Activated naive CD4-positive, alpha-beta T cell treated with Interleukin-2 at 50 U/mL for 16 hours (primary cell): ENCODE results near the gene NXN.
"Not testable (repeated sequence)": the region's sequence is repeated elsewhere in the genome, so short reads cannot be mapped to it uniquely, and the experiment has no call there.

ENCODE experiments used
- DNase-seq: peaks from one replicate; pipeline ENCODE4 v3.0.0-alpha.2; 2020

Gene NXN

DNA sequence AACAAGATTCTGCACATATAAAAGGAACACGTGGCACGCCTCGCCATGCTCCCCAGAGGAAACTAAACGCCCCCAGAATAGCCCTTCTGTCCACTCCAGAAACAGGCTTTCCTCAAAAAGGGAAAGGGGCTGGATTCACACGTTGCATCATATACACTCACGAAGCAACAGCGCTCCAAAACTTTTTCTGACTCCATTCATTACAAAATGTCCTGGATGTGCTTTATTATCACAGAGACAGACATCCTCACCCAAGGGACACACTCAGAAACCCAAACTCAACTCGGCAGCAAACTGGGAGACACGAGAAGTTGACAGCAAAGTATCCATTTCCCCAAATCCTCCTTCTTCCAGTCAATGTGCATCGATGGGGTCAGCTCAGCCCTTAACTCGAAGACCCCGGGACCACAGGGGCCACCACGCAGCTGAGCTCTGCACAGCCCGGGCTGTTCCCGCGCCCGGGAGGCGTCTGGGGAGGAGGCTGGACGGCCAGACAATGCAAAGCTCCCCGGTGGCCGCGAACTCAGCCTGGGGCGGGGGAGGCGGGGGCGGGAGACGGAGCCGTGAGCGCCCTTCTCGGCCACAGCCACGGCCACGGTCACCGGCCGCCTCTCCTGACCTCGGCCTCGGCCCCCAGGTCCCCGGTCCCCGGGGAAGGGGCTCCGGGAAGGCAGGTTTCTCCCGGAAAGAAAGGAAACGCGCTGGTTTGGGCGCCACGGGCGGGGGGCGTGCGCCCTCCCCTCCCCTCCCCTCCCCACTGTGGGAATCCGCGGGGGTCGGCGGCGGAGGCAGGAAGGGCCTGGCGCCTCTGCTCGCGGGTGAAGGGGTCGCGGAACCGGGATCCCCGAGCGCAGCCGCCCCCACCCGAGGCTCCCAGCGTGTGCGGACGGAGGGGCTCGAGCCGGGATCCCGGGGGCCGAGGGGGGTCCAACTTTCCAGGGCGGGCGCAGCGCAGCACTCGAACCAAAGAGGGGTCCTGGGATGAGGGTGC, 1.2 kb downstream of the NXN start:
- no peak for DNase-seq

DNA sequence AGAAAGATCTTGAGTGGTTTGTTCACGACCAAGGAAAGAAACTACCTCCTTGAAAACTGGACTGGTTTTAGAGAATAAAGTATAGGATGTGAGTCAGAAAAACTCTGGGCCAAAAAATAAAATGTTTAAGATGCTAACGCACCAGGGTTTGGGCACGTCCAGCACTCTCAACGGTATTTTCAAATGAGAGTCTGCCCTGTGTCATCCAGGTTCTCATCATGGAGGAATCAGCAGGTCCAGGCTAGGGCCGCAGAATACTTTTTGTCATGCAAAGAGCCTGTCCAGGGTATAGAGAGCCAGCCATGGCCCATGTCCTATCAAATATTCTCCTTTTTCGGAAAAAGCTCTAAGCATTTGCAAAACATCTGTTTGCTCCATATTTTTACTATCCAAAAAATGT, 2.4 kb downstream of the NXN start:
- no peak for DNase-seq

DNA sequence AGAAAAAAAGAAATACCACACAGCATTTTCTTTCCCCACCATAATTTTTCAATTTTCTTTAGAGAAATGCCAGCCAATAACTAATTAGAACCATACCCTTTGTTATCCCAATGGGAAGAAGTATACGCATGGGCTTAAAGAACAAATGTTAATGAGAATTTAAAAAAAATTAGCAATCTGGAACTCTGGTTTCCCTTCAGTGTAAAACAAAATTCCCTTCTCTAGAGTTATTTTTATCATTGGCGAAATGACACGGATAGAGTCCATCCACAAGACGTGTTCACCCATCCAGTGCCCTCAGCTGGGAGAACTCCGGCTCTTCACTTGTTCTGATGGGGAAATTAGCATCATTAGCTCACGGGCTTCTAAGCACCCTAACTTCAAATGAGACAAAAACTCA, 3.3 kb downstream of the NXN start:
- no peak for DNase-seq

DNA sequence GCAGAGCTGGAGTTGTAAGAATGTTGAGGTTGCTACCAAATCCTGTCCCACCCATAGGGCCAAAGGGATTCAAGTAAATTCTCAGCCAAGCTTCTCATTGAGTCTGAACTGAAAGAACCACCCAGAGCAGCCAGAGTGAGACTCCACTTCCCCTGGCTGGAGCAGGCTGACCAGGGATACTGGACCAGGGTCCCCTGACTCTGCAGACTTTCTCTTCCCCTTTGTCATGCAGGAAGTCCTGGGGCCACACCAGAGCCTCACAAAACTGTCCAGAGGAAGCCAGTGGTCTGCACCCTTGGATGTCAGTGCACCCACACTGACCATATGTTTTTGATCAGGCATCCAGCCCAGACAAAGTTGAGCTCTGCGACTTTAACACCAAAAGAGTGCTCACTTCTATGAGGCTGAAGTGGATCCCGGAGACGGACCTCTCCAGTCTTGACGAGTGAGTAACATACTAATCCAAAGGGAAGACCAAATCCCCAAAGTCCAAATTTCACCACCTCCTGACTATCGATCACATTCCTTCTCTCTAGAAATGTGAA, 4.1 kb downstream of the NXN start:
- DNase-seq = no peak

DNA sequence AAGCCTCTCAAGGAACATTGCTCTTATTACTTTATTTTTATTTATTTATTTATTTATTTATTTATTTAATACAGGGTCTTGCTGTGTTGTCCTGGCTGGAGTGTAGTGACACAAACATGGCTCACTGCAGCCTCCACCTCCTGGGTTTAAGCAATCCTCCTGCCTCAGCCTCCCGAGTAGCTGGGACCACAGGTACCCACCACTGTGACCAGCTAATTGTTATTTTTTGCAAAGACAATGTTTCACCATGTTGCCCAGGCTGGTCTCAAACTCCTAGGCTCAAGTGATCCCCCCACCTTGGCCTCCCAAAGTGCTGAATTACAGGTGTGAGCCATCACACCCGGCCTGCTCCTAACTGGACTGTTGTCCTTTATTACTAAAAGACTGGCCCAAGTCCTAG, 4.8 kb downstream of the NXN start:
- not testable (repeated sequence) for DNase-seq

DNA sequence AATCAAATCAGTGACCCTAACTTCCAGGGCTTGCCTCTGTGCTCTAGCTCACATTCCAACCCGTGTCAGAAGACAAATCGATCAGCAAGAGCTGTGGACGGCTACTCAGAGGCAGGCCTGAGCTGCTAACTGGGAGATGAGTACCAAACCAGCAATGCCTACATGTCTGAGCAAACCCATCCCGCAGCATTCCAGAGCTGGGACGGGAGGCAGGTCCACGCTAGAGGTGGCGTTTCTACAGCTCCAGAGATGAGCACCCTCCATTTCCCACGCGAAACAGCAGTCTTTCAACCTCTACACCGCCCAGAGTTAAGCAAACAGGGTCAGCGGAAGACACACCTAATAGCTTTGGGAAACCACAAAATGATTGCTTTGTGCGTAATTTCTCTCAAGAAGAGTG, 6.5 kb downstream of the NXN start:
- no peak for DNase-seq

DNA sequence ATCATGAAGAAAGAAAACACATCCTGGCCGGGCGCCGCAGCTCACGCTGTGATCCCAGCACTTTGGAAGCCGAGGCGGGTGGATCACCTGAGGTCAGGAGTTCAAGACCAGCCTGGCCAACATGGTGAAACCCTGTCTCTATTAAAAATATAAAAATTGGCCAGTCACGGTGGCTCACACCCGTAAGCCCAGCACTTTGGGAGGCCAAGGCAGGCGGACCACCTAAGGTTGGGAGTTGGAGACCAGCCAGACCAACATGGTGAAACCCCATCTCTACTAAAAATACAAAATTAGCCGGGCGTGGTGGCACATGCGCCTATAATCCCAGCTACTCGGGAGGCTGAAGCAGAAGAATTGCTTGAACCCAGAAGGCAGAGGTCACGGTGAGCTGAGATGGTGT, 7.7 kb downstream of the NXN start:
- DNase-seq = not testable (repeated sequence)

DNA sequence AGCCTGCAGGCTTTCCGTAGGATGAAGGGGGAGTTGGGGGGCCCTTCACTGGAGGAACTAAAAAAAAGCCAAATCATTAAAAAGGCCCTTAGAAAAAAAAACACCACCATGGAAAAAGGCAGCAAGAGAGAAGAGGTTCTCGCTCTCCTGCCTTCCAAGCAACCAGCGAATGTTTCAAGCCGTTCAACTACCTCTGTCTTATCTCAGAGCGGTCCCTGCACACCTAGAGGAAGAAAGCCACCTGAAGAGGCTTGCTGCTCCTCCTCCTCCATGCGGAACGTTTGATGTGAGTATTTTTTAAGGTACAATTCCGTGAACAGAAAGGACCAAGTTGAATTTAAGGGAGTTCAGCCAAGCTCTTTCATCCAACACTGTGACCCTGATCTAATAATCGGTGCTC, 9.2 kb downstream of the NXN start:
- DNase-seq = no peak

DNA sequence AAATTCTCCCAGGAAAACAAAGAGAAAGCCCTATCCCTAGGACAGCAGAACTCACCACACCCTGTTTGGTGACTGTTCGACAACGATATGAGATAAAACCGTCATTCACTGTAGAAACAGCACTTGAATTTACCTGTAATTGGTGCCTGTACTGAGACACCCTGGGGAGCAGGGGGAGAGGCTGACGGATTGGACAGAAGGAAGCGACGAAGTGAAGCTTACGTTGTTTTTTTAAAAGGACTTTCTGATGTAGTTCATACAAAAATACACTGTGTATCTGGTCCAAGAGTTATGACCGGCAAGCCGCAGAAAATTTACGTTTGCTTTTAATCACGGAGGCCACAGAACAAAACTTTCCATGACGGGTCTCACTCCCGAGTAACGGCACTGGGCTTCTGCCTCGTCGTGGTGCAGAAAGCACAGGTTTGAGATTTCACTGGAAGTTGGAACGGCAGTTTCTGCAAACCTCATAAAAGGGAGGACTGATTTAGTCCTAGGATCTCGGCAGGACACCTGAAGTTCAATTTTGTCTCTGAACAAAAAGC, 9.7 kb downstream of the NXN start:
- no peak for DNase-seq

DNA sequence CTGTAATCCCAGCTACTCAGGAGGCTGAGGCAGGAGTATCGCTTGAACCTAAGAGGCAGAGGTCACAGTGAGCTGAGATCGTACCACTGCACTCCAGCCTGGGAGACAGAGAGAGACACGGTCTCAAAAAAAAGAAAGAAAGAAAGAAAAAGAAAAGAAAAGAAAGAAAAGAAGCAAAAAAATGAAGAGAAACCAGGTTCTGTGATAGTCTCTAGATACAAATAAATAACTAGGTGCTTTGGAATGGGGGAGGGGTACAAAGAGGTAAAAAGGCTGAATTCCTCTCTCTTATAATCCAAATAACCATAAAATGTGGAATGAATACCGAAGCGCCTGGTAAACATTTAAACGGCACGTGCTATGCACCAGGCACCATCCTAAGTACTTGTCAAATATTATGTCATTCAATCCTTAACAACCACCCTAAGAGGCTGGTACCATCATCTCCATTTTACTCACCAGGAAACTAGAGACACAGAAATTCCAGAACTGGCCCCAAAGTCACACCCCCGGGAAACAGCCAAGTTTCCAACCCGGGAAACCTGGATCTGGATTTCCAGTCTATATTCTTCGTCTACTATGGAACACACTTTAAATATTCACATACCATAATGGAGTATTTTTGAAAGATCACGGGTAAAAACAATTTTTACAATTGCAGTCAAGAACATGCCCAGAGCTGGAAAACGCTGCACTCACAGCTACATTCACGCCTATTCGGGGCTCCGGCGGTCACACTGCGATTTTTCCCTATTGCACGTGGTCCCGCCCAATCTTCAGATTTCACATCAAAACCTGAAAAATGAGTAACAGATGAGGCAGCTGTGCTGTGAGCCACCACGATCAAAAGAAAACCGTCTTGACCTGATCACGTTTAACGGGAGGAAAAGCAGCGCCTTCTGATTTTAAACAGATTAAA, 10.5 kb downstream of the NXN start:
- DNase-seq = no peak

DNA sequence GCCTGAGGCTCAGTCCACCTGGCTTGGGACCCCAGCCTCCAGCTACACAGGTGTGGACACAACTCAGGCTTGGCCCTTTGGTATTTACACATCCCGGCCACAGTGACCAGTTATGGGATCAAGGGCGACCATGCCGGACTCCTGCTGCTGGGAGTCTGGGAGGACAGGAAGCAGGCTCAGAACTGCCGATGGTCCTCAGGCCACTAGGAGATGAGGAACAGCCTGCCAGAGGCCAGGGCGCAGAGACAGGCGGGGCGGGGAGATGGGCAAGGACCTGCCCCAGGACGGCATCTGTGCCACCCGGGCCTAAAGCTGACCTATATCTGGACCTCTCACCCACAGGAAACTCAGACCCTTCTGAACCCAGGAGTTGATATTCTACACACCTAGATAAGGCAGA, 12.5 kb downstream of the NXN start:
- no peak for DNase-seq

DNA sequence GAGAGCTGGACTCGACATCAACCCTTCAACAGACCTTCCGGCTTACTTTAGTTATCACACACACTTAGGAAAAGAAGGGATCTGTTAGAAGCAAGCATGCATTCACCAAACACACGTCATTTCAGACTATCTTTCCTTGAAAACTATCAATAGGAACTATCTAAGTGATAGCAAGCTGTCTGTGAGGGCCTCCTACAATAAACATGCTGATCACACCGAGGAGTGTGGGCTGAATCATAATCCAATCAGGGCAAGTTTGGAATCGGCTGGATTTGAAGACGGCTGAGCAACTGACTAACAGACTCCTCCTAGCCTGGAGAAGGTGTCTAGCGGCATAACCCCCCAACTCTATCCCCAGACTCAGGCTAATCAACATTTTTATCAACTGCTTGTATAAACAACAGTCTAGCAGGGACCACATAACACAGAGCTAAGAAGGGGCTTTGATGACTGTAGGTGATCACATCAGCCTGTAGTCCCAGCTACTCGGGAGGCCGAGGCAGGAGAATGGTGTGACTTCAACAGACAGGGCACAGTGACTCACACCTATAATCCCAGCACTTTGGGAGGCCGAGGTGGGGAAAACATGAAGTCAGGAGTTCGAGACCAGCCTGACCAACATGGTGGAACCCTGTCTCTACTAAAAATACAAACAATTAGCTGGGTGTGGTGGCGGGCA, 14.1 kb downstream of the NXN start:
- DNase-seq = no peak

DNA sequence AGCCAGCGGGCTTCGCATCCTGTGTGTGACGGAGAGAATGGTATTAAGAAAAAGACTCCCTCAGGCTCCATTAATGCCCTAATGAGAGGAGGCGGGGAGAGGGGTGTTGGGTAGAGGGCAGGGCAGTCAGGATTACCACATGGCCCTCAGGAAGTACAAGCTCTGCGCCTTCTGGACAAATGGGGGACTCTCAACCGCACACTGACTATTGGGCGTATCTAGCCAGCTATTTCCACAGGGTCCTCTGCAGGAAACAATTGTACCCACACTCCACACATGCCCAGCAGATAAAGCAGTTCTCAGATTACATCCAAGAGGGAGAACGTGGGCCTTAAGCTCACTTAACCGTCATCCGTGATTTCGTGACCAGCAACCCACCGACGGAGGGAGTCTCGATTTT, 14.7 kb downstream of the NXN start:
- DNase-seq = no peak

DNA sequence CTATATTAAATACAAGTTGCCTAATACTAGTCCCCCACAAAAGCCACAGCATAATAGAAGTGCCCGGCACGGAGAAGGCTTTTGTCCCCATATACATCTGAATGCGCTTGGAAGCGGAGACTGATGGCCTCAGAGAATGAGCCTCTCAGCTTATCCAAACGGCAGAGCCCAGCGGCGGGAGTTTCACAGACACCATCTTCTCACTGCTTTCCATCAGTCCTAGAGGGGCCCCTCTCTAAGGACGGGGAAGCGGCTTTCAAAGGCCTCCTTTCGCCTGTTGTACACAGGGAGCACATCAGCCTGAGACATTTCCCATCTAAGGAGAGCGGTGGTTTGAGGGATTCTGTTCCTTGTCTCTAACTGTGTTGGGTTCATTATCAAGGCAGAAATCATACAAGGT, 16.9 kb downstream of the NXN start:
- no peak for DNase-seq

DNA sequence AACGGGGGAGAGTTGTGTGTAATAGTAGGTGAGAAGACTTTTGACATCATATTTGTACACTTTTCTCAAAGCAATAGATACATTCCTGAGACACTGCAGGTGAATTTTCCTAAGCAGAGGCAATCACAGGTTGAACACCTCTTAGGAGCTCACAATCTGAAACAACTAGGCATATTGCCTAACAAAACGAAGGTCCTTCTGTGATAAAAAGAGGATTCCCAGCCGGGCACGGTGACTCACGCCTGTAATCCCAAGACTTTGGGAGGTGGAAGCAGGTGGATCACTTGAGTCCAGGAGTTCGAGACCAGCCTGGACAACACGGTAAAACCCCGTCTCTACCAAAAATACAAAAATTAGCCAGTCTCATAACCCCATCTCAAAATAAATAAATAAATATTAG, 17.4 kb downstream of the NXN start:
- DNase-seq = no peak

DNA sequence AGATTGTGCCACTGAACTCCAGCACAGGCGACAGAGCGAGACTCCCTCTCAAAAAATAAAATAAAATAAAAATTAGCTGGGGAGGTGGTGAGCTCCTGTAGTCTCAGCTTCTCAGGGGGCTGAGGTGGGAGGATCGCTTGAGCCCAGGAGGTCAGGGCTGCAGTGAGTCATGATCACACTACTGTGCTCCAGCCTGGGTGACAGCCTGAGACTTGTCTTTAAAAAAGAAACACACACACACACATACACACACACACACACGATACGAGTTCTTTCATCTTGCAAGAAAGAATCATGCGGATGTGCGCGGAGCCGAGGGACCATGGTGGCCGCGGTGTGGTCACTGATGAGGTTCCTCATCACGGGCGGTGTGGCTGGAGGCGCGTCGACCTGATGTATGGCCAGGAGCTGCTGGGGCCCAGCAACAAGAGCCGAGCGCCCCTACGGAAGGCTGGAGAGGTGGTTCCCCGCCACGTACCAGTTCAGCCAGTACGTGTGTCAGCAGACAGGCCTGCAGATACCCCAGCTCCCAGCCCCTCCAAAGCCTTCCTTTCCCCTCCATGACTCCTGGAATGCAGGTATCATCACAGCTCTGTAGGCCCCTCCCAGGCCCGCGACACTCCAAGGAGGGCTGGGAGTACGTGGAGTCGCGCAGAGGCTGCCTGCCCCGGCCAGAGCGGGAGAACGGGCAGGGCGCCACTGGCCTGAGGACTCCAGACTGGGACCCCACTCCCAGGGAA, 20.7 kb downstream of the NXN start:
- DNase-seq = no peak

DNA sequence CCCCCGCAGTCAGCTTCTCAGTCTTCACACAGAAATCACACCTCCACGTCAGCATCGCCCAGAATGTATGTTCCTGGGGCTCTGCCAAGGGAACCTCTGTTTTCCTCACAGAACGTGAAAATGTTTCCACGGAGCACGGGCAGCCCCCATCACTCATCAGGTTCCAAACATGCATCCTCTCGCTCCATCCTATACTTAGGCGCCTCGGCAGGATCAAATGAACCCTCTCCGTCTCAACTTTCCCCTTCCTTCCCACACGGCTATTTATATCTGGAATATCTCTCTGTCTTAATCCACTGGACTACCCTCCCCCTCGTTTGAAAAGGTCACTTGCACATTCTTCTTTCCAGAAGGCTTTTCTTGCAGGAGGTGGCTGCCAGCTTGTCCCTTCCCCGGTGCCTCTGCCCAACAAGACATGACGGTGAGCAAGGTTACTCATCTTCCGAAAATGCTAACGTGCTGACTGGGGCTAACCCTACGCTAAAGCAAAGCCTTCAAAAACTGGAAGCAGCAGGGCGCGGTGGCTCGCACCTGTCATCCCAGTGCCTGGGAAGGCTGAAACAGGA, 21.6 kb downstream of the NXN start:
- DNase-seq = no peak

DNA sequence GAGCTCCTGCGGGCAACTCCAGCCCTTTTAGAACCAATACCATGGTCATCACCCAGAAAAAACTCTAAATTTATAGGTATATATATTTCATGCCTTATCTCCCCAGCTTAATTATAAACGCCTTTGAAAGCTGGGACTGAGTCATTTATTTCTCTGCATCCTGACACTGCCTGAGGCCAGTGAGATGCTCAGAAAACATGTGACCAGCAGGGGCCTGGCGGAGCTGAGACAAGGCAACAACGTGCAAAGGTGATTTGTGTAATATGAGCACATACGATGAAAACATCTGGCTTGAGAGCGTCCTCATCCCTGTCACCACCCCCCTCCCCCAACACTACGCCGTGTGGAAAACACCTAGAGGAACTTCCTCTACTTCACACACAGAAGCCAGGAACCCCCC, 22.7 kb downstream of the NXN start:
- DNase-seq = no peak

DNA sequence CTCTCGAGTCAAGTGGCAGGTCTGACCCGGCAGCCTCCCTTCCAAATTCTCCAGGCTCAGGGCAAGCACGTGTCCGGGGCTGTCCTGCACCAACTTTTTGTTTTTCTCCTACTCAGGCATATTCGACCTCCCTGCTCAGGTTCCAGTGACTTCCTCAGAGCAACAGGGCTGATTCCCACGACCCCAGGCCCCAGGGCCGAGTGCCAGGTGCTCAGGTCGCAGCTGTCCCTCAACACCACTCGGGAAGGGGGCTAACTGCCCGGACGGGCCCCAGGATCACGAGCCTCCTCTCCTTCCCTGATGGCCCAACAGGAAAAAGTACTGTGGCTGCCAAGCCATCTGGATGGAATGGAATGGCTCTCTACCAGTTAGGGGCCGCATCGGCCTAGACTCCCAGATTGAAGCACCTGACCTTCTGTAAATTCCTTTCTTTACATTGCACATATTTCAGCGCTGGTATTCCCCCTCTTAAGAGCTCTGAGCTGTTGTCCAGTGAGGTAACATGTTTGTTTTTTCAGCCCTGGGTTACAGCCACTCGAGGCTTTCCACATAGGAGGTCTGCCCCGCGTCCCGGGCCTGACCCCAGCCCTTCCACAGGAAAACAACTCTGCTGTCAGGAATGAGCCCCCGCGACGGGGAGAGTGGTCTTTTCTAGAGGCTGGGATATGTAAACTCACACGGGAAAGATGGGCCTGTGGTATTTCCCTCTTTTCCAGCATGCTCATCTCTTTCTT, 25.0 kb downstream of the NXN start:
- no peak for DNase-seq

DNA sequence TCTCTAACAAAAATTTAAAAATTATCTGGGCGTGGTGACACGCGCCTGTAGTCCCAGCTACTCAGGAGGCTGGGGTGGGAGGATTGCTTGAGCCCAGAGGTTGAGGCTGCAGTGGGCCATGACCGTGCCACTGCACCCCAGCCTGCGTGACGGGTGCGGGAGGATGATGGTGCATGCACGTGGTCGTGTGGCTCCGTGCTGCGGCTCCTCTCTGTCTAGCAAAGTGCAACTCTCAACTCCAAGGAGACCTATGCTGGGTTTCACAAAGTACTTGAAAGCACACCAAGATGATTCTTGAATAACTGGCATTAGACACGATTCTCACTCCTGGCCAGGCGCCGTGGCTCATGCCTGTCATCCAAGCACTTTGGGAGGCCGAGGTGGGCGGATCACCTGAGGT, 25.8 kb downstream of the NXN start:
- DNase-seq = no peak

DNA sequence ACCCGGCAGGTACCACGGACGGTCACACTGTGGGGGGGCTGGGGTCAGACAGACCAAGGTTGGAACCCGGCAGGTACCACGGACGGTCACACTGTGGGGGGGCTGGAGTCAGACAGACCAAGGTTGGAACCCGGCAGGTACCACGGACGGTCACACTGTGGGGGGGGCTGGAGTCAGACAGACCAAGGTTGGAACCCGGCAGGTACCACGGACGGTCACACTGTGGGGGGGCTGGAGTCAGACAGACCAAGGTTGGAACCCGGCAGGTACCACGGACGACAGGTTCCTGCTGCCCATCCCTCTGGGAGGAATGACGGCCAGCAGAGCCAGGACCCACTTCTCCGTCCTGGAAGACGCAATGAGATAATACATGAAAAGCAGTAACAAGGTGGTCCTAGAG, 27.0 kb downstream of the NXN start:
- not testable (repeated sequence) for DNase-seq
